NOMO-1 treated with dmso at 0.1 percent for 144 hours (cell line): ENCODE measurements around the gene CACNA2D4.

Experiments used
- DNase-seq: peaks from one replicate; lab custom pipeline; 2025; ENCODE audit not compliant: unreplicated experiment; lab: John Stamatoyannopoulos, UW

The CACNA2D4 gene

DNA sequence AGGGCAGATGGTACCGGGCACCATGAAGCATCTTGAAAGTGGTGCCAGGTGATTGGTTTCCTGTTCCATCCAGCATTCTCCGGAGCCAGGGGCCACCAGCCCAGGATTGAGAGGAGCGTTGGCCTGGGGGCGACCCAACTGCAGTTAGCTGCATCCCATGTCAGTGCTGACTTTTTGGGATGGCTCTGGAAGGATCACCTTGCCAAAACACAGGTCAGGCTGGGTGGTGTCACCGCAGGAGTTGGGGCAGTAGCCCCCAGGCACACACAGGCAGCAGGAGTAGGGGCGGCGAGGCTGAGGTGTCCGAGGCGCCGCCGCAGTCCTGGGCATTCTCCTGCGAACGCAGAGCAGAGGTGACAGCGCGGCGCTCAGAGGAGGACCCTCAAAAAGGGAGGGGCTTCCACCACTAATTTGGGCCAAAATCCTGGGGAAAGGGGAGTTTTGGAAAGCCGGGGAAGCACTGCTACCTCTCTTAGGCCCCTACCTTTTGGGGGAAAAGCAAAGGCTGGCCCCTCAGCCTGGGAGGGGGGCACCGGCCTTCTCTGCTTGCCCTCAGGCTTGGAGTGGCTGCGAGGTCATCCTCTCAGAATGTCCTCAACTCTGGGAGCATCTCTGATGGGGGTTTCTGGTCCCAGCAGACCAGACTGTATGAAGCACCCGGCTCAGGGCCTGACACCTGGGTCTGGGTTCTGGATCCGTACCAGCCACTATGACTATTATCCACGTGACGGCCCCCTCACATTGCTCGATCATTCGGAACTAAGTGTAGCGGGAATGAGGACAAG, 124.8 kb downstream of the CACNA2D4 start:
- no peak for DNase-seq

DNA sequence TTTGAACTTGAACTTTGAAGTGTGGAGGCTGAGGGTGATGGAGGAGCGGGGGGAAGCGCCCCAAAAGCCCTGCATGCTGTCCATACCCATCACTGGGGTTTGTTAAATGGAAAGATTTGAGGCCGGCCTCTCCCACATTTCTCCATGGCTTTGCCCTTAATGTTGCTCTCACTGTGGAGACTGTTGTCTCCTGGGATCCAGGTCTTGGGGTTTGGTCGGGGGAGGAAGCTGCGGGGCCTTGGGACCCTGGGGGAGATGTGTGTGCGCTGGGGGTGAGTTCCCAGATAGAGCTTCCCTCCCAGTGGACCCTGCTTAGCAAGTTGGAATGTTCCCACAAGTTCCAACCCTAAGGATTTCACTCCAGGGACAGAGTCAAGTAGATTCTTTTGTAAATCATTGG, 126.0 kb downstream of the CACNA2D4 start:
- no peak for DNase-seq

DNA sequence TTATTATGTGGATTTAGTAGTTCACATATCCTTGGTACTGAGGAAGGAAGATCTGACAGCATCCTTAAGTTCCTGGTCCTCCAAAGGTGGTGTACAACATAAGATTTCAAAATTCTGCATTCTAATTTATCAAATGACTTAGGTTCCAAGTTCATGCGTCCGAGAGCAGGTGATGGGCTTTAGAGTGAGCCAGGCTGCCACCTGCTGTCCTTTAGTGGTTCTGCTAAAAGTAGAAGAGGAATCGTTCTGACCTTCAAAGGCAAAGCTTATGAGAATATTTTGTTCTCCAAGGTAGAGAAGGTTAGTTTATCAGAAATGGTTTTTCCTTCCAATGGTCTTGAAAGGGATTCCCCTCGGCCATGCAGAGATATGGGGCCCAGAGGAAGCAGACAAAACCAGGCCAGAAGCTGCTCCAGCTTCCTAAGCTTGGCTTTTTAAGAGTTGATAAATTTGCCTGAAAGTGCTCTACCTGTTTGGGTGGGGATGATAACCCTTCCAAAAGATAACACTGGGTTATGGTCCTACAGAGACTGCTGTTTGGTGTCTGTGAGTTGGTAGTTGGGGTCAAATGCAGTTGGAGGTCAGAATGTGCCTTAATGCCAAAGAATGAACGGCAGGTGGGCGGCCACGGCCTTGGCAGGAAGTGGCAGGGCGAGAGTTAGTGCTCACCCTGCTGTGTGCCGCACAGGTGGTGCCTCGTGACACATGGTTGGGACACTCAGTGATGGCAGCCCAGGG, 127.2 kb downstream of the CACNA2D4 start:
- DNase-seq: peak; percentile 52

DNA sequence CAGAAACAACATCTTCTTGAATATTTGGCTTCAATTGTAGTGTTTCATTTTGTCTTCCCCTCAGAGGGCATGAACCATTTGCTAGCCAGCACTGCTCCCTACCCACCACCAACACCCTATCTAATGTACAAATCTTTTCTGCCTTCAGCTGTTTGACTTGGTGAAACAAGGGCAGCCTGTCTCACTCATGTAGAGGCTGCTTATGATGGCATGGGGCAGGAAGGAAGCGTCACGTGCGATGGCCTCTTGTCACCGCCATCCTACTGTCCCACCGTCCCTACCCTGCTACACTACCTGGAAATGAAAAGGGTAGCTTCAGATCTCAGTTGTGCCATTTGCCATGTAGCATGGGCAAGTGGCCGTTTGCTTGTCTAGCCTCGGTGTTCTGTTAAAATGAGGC, 128.0 kb downstream of the CACNA2D4 start:
- no peak for DNase-seq

DNA sequence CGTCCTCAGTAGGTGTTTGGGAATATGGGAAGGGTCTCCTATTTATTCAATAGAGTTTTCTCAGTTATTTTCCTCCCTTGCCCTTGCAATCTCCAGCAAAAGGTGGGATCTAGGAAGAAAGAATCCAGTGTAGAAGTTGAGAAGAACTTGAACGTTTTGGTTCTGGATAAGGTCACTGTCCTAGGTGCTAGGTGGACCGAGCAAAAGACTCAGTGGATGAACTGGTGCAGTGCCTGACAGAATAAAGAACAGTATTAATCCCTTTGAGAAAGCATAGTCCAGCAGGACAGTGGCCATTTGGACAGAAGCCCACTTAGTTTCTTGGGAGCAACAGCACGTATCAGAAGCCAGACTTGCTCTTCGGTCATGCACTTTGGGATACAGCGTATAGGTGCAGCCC, 130.7 kb downstream of the CACNA2D4 start:
- DNase-seq: no peak

DNA sequence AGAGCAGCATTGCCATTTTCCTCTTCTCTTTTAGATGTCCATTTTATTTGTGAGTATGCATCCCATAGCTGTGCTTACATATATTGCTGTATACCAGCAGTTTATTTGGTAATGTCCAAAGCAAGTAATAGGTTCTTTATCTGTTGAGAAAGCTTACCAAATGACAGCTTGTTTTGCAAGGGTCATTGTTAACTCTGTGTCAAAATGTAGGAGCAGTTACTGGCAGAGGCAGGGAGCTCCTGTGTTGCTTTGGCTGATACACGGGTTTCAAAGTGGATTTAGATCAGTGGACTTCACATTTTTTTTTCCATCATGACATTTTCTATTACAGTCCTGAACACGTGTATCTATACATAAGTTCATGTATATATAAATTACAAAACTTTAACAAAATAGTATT, 136.2 kb downstream of the CACNA2D4 start:
- DNase-seq: no peak

DNA sequence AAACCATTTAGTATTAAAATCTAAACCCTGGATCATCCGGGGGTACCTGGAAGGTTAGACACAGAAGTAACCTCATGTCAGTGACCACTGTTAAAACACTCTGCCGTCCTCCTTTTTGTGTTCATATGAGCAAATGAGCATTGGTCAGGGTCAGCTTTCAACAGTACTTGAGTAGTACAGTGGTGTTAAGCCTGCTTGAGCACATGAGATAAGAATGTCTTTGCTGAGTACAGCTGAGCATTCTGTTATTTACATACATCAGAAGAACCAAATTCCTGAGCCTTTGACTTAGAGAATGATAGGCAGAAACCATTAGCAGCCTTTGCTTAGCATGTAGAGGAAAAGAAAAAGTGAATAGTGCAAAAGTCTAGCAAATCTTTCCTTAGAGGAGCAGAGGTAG, 136.7 kb downstream of the CACNA2D4 start:
- no peak for DNase-seq

DNA sequence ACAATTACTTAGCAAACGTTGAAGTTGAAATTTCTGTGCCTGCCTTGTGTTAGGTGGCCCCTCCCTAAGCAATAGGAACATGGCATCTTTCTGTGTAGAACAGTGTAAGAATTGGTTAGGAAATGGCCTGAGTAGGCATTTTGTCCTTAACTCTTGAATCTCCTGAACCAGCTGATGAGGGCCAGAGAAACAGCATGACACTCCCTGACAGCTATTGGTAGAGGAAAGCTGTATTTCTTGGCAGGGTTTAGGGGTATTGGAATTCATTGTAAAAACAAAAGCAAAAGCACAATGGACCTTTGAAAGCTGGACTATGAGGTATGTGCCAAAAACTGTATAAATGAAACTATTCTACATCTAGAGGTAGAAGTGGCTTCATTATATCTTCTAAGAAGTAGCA, 138.7 kb downstream of the CACNA2D4 start:
- no peak for DNase-seq

DNA sequence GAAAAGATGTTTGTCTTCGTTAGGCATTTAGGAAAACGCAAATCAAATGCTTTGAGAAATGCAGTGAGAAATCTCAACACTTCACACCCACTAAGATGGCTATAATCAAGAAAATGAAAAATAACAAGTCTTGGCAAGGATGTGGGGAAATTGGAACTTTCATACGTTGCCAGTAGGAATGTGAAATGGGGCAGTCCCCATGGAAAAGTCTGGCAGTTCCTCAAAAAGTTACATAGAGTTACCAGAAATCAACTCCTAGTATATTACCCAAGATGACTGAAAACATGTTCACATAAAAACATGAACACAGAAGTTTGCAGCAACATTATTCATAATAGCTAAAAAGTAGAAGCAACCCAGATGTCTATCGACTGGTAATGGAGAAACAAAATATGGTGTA, 139.5 kb downstream of the CACNA2D4 start:
- no peak for DNase-seq

DNA sequence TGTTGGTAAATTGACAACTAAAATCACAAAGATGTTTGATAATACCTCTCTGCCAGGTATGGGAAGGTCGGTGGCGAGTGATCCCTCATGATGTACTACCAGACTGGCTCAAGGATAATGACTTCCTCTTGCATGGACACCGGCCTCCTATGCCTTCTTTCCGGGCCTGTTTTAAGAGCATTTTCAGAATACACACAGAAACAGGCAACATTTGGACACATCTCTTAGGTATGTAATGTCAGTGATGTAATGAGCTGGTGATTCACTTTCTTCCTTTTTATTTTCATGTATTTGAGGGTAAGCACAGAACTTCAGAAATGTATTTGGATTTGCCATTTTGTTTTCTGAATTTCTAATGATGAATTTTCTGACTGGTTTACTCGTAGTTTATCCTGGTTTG, 140.7 kb downstream of the CACNA2D4 start:
- no peak for DNase-seq

DNA sequence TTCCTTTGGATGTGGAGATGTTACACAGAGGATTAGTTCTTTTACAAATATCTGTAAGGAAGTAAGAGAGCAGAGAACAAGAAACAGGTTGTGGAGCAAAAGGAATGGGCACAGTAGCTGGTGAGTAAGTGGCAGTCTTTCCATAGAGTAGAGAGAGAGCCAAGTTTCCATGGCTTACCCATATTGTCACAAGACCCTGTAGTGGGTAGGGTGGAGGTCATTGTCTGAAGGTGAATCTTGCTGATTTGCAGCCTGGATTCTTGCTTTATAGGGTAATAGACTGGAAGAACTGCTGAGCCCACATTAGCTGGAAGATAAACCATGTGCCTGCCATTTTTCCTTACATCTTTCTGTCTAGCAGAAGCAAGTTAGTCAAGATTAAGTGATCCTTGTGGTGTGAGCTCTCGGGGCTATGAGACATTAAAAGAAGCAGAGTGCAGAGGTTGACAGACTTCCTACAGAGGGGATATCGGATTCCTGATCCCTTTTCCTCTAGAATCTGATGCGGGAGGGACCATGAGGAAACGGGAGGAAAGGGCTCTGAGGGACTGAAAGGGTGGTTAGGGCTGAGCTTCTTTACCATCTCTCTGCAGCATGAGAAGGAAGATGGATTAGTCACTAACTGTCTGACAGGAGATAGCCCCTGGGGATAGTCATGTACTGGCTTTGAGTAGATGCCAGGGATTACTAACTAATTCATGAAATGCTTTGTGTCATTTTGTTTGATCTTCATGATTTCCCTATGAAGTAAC, 142.1 kb downstream of the CACNA2D4 start:
- no peak for DNase-seq

DNA sequence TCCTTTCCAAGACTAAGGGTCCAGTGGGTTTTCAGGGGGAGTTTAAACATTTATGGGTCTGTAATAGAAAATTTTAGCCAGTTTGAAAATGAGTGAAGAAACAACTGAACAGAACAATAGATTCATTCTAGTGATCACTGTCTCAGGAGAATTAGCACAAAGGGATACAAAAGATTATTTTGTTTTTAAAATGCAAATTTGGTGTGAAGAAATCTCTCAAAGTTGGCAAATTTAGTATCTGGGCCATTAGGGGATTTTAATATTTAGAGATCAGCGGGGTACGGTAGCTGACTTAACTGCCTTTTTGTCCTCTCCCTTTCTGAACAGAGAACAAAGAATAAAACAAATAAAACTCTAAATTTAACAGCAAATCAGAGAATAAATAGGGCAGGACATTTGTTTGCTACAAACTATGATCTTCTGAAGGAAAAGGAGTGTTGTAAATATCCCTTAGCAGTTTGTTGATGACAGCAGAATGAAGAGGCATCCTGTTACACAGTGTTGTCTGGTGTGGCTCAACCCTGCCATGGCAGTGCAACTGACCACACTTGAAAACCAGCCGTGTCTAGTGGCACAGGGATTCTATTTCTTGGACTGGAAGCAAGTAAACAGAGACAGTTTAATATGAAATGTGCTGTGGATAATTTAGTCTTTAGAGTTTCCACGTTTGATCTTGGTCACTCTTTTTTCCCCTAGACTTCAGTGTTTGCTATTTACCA, 144.4 kb downstream of the CACNA2D4 start:
- no peak for DNase-seq

DNA sequence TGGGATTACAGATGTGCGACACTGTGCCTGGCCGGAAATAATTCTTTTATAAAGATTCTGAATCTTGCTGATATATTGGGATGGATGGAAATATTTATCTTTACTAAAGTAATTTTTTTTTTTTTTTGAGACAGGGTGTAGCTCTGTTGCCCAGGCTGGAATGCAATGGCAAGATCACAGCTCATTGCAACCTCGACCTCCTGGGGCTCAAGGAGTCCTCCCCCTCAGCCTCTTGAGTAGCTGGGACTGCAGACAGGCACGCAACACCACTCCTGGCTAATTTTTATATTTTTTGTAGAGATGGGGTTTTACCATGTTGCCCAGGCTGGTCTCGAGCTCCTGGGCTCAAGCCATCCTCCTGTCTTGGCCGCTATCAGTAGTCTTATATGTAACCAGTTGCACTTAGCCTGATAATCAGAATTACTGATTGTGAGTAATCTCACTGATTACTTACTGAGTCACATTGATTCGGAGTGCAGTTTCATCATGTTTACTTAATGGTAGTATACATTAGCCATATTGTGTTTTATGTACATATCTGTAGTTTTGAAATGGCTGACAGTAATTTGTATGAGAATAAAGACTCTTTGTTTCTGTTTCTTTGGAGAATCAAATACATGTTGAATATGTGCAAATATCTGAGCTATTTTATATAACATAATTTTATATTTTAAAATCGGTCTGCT, 148.5 kb downstream of the CACNA2D4 start:
- no peak for DNase-seq

DNA sequence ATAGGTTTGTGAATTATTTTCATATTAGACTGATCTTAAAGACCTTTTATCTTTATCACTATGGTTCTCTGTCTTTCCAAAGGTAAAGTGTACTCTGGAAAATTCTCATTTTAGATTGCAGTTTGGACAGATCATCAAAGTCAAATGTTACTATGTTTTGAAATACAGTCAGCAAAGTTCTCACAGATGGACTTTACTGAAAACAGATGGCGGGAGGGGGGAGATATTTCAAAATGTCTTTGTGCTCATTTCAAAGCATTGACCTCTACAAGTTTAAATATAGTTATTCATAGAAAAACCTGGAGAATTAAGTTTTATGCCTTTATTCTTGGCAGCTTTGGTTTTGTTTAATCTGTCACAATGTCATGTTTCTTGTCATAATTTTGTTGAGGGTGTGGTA, 149.8 kb downstream of the CACNA2D4 start:
- DNase-seq: no peak

DNA sequence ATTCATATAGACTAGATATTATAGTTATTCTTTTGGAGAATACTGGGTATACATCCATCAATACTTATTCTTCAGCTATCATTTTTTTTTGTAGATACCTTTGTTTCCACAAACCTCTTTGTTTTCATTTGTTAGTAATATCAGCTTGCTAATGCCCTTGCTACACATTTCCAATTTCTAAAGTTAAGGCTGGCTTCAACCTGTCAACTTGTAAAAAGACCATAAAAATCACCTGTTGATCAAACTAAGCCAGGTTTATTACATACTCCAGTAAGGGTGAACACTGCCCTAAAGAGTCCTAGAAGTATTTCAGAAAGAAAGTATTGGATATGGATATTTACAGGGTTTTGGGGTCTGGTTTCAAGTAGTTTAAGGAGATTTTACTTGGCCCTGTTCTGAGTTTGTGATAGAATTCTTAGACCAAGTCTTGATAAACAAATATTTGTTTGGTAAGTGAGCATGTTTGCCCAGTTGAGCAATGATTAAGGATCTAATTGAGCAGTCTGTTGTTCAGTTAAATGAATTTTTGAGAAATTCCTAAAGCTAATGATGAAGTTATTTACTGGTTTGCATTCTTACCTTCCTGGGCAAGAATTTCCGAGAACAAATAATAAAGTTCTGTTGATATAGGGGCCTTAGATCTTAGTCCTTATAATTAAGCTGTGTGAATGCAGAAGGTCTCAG, 150.9 kb downstream of the CACNA2D4 start:
- DNase-seq: no peak

DNA sequence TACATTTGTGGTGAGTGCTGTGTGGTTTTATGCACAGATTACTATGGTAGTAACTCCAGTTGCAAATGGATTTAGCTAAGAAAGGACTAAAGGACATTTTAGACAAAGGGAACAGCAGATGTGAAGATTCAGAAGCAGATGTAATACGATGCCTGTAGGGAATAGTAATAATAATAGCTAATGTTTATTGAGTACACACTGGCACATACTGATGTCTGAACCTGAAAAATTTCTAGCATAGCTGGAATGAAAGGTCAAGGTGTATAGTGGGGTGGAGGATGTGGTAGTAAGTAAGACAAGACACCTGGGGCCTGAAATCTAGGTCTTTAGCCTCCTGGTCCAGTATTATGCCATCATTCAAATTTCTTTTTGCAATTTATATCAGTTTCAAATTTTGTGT, 152.3 kb downstream of the CACNA2D4 start:
- no peak for DNase-seq

DNA sequence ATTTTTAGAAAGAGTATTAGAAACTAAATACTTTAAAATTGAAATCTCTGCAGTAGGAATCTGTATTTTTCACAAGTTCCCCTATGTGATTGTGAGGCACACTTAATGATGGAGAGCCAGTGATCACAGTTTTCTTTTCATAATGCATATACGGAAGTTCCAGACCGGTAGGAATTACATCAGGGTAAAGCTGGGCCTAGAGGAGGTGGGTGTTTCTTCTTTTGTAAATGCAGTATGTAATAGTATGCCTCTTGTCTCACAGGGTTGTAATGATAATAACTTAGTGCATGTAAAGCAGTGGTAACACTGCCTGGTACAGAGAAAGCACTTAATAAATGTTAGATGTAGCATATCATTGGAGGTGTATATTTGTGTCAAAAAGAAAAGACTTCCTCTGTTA, 155.3 kb downstream of the CACNA2D4 start:
- no peak for DNase-seq

DNA sequence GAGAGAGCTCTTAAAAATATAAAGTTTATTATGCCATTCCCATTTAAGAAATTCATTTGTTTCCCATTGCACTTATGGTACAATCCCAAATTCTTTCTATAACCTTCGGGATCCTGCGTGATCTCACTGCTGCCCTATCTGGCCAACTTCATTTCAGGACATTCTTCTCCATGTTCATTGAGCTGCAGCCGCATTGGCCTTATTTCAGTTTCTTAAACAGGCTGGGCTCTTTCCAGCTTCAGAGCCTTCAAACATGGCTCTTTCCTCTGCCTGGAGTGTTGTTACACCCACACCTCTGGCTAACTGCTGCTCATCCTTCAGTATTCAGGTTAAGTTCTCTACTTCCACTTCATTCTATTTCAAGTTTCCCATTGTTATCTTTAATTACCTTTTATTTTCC, 156.6 kb downstream of the CACNA2D4 start:
- no peak for DNase-seq

DNA sequence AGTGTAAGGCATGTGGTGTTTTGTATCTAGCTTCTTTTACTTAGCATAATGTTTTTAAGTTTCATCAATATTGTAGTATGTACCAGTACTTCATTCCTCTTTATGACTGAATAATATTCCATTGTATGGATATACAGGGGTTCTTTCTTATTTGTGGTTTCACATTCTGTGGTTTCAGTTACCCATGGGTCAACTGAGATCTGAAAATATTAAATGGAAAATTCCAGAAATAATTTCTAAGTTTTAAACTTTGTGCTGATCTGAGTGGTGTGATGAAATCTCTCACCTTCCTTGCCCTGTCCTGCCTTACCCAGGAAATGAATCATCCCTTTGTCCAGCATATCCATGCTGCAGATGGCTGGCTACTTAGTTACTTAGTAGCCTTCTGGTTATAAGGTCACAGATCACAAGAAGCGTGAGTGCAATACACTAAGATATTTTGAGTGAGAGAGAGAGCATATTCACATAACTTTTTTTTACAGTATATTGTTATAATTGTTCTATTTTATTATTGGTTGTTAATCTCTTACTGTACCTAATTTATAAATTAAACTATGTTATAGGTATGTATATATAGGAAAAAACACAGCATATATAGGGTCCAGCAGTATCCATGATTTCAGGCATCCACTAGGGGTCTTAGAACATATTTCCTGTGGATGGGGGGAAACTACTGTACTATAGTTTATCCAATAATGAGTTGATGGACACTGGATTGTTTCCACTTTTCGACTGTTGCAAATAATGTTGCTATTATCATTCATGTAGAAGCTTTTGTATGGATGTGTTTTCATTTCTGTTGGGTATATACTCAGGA, 157.7 kb downstream of the CACNA2D4 start:
- DNase-seq: no peak
